Lower lobe of right lung (tissue), 2 donors: Measurements from ENCODE around the gene TGFA. TPM values are rescaled to one million over a fixed set of nuclear protein-coding genes. Genes with fewer than 3 reads are reported as not detected.

Source experiments
- ATAC-seq, 2 donors: fragments of 200-7000 bp; cut with Tn5 transposase; one replicate each; pipeline ENCODE4 v1.9.1; 2020 to 2022; ENCODE audit warnings: mild to moderate bottlenecking in 2 of 2, moderate library complexity in 2 of 2
- DNase-seq: peaks from one replicate; pipeline ENCODE4 v3.0.0-alpha.2; 2020
- H3K27ac ChIP-seq: fragments of 200-600 bp; one replicate; pipeline ENCODE4 v1.8.0; 2022
- H3K27me3 ChIP-seq: fragments of 200-600 bp; one replicate; pipeline ENCODE4 v1.8.0; 2022; ENCODE audit warnings: low read depth
- H3K36me3 ChIP-seq: fragments of 200-600 bp; one replicate; pipeline ENCODE4 v1.8.0; 2022; ENCODE audit warnings: mild to moderate bottlenecking
- H3K4me1 ChIP-seq: fragments of 200-600 bp; one replicate; pipeline ENCODE4 v1.8.0; 2022
- H3K4me3 ChIP-seq: fragments of 200-600 bp; one replicate; pipeline ENCODE4 v1.8.0; 2022; ENCODE audit warnings: mild to moderate bottlenecking
- H3K9me3 ChIP-seq: fragments of 200-600 bp; one replicate; pipeline ENCODE4 v1.8.0; 2022
- intact Hi-C: fragments of 100-400 bp; cut with DNase I; formaldehyde crosslinking; loops from one replicate; pipeline ENCODE4 v1.11.0; 2022
- total RNA-seq: library from RNA; stranded (reverse); fragmentation: NEBNext Ultra II Directional; extraction: Animal tissue kit (Norgen Biotek cat#: 25700); gene quantifications from one replicate; pipeline ENCODE4 v1.2.1, GENCODE V29; 2021
- TF ChIP-seq, protein P1 (sequence below): fragments of 200-600 bp; IDR thresholded peaks from one replicate; pipeline ENCODE4 v1.8.0; 2022; ENCODE audit warnings: antibody characterized with exemption, mild to moderate bottlenecking
- donor health status: DM: no; HTN: yes; CAD: no; lungs with severe emphysema.

TGFA gene
- total RNA-seq, 1 donor from 2014 or later = 8.2 TPM

DNA sequence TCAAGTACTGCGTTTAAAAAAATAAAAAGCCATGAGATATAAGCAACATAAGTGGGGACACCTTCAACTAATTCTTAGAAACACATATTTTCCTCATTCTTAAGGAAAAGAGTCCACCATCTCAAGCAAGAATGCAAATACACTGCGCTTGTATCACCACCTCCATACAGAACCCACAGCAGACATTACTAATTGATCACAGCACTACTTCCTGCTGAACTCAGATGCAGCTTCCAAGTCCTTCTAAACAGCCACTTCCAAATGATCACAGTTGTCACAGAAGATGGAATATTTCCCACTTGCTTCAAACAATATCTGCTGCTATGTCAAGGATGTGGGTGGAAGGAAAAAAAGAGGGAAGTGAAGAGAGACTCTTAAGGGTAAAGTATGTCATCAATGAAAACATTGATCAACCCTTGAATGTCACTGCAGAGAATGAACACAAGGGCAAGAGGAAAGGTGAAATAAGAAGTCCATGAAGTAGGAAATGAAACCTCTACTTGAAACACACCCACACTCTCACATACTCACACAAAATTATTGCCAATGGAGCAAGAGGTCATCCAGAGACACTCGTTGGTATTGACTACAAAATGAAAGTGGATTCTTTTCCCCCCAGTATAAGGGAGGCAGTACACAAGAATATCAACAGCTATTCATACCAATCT is 22.1 kb downstream of the TGFA start:
- intact Hi-C loops = no loop called here
- Histone ChIP-seq H3K27ac (no peak overlapping the region), H3K36me3 (no peaks in the 10 kb centered on the region), H3K27me3 (no peaks in the 10 kb centered on the region), H3K9me3 (peaks cover 5% of the 10 kb centered on the region), H3K4me3 (no peak overlapping the region), H3K4me1 (peaks cover 20% of the 10 kb centered on the region)
- TF ChIP-seq, protein P1, sequence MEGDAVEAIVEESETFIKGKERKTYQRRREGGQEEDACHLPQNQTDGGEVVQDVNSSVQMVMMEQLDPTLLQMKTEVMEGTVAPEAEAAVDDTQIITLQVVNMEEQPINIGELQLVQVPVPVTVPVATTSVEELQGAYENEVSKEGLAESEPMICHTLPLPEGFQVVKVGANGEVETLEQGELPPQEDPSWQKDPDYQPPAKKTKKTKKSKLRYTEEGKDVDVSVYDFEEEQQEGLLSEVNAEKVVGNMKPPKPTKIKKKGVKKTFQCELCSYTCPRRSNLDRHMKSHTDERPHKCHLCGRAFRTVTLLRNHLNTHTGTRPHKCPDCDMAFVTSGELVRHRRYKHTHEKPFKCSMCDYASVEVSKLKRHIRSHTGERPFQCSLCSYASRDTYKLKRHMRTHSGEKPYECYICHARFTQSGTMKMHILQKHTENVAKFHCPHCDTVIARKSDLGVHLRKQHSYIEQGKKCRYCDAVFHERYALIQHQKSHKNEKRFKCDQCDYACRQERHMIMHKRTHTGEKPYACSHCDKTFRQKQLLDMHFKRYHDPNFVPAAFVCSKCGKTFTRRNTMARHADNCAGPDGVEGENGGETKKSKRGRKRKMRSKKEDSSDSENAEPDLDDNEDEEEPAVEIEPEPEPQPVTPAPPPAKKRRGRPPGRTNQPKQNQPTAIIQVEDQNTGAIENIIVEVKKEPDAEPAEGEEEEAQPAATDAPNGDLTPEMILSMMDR = no peak
- no peak for DNase-seq
- peak; percentile 42 to 43 for ATAC-seq

DNA sequence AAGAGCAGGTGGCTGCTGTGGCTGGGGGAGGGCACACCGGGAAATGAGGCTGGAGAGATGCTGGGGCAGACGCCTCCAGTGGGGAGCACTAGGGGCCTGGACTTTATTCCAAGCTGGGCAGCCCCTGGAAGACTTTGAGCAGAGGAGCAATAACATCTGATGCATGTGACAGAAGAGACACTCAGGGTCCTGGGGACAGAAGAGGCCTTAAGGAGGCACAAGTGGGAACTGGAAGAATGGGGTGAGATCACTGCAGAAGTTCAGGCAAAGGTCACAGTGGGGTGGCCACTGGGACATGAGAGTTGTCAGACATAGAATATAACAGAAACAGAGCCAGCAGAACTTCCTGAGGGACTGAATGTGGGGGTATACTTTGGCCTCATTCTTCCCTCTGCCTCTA is 24.0 kb downstream of the TGFA start:
- Histone ChIP-seq H3K9me3 (no peaks in the 10 kb centered on the region), H3K4me1 (peaks cover 31% of the 10 kb centered on the region), H3K36me3 (no peaks in the 10 kb centered on the region), H3K27ac (no peak overlapping the region), H3K27me3 (no peaks in the 10 kb centered on the region), H3K4me3 (no peak overlapping the region)
- ATAC-seq = peak; percentile 31 to 58
- TF ChIP-seq, protein P1 = no peak
- intact Hi-C loops = no loop called here
- no peak for DNase-seq

DNA sequence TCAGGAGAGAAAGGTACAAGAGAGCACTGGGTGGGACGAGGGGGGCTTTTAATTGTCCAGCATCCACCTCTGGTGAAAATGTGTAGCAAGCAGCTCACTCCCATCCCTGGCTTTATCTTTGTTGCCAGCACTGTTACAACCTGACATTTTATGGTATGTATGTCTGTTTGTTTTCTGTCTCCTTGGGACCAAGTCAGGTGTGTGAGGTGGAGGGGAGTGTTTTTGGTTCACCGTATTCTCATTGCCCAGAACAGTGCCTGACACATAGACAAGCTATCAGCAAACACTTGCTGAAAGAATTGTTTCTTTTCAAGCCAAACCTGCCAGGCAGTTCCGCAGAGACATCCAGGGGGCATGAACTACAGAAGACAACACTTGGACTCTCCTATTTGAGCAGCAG is 24.7 kb downstream of the TGFA start:
- intact Hi-C loops = no loop called here
- ATAC-seq (peak in 1 of 2 donors; percentile 17), DNase-seq (no peak)
- no peaks in the 10 kb centered on the region for H3K36me3 ChIP-seq
- TF ChIP-seq, protein P1 = no peak
- no peaks in the 10 kb centered on the region for H3K9me3 ChIP-seq
- H3K4me3 ChIP-seq = no peak overlapping the region
- no peak overlapping the region for H3K27ac ChIP-seq
- H3K4me1 ChIP-seq = peaks cover 38% of the 10 kb centered on the region
- no peaks in the 10 kb centered on the region for H3K27me3 ChIP-seq

DNA sequence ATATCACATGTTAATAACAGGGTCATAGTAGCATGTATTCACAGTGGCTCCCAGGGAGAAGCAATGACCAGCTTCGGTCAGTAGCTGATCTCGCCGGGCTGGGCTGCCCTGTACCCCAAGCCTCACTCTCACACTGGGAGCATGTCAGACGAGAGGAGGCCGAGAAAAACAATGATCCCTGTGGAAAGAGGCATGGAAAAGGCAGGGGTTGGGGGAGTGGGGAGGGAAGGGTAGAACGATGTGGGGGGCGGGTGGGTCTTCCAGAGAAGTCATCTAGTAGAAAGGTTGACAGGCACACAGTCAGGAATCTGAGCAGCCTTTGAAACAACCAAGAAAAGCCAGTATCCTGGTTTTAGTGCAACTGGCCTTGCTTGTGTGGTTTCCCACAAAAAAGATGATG is 25.4 kb downstream of the TGFA start:
- Histone ChIP-seq H3K36me3 (no peaks in the 10 kb centered on the region), H3K9me3 (no peaks in the 10 kb centered on the region), H3K4me1 (peaks cover 45% of the 10 kb centered on the region), H3K27me3 (no peaks in the 10 kb centered on the region), H3K27ac (no peak overlapping the region), H3K4me3 (no peak overlapping the region)
- TF ChIP-seq, protein P1 = no peak
- ATAC-seq = no peak
- no peak for DNase-seq
- intact Hi-C loops = no loop called here

DNA sequence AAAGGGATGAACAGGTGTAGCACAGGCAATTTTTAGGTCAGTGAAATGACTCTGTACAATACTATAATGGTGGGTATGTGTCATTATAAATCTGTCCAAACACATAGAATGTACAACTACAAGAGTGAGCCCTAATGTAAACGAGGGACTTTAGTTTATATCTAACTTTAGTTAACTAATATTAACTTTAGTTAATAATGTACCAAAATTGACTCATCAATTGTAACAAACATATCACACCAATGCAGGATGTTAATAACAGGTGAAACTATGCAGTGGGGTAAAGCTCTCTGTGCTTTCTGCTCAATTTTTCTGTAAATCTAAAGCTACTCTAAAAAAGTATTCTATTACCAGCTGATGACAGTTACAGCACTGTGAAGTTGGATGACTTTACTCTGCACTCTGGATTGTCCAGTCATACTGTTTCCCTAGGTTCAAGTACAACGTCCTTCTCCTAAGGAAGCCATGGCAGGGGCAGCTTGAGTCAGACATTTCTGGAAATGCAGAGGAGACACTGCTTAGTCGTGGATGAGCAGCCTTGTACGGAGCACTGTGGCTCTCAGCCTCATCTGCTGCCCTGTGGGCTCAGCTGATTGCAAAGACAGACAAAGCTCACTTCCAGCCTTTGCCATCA is 26.1 kb downstream of the TGFA start:
- H3K27ac ChIP-seq = no peak overlapping the region
- intact Hi-C loops = no loop called here
- TF ChIP-seq, protein P1 = no peak

More for the DNA sequence above, 26.1 kb downstream of the TGFA start:
- Histone ChIP-seq H3K27me3 (no peaks in the 10 kb centered on the region), H3K4me1 (peaks cover 47% of the 10 kb centered on the region), H3K9me3 (no peaks in the 10 kb centered on the region), H3K36me3 (no peaks in the 10 kb centered on the region), H3K4me3 (no peak overlapping the region)
- ATAC-seq (no peak), DNase-seq (no peak)
